Measurements from ENCODE around the gene C1orf35. TPM values are rescaled to one million over a fixed set of nuclear protein-coding genes. Genes with fewer than 3 reads are reported as not detected.

C1orf35 gene
- total and polyA plus RNA-seq, 2 experiments from 2014 or later: 14.0 to 67.6 TPM

DNA sequence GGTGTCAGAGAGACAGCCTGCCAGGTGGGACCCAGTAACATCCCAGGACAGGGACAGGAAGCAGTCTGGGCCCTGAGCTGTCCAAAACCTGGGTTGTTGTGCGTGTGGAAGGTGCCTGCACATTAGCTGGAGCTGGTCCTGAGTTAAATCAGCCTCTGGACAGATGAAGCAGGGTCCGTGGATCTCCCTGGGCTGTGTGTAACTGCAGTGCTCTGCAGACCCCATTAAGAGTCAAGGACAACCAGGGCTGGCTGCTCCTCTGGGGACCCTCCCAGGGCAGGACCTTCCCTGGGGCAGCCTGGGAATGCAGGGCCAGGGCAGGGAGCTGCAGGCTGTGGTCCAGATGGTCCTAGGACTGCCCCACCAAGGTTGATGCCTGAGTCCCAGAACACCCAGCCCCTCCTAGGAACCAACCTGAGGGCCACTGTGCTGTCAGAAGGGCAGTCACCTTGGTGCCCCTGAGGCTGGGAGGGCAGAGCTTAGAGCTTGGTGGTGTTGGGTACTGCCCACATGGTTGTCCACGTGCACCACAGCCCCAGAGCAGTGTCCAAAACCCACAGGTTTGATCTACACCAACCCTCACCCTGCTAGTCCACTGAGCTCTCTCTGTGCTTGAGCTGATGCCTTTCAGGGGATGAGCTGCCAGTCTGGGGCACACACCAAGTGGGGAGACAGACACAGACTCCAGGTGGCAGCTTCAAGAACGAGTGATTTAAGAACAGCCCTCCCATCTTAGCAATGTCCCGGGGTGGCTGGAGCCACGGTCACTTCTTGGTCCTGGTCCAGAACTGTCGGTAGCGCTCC lies 3.1 kb upstream of the C1orf35 start:
- peaks cover 10% of the 10 kb centered on the region; the same call in 1 of the 2 replicates for H3K27me3 ChIP-seq (ENCODE audit: insufficient read depth)

More for the DNA sequence above, 3.1 kb upstream of the C1orf35 start:
- no peak for ATAC-seq
- H3K4me3 Mint-ChIP-seq: no peak overlapping the region; the same call in 2 of the 3 replicates
- Histone ChIP-seq H3K4me2 (no peak overlapping the region), H3K79me2 (replicated peaks; ENCODE audit: insufficient read depth) (peaks cover 8% of the 10 kb centered on the region), H3K4me3 (no peak overlapping the region), H2AFZ (no peak overlapping the region), H3F3A (replicated peaks; ENCODE audit: low read depth) (0 out of 2 replicates have a peak, but pooled peaks cover 2% of the 10 kb centered on the region), H3K4me1 (ENCODE audit: insufficient read depth) (peaks cover 7% of the 10 kb centered on the region; the same call in 1 of the 2 replicates), H3K9me2 (ENCODE audit: insufficient read depth) (no peaks in the 10 kb centered on the region), H3K27ac (ENCODE audit: low read depth) (no peak overlapping the region), H3K36me3 (ENCODE audit: insufficient read depth) (no peaks in the 10 kb centered on the region), H4K20me1 (replicated peaks; ENCODE audit: insufficient read depth) (no peaks in the 10 kb centered on the region; the same call in 1 of the 2 replicates)
- no peak for DNase-seq (ENCODE audit: low spot score)
- H3K9me3 Mint-ChIP-seq: no peaks in the 10 kb centered on the region; the same call in 1 of the 3 replicates
- TF ChIP-seq, protein P1, sequence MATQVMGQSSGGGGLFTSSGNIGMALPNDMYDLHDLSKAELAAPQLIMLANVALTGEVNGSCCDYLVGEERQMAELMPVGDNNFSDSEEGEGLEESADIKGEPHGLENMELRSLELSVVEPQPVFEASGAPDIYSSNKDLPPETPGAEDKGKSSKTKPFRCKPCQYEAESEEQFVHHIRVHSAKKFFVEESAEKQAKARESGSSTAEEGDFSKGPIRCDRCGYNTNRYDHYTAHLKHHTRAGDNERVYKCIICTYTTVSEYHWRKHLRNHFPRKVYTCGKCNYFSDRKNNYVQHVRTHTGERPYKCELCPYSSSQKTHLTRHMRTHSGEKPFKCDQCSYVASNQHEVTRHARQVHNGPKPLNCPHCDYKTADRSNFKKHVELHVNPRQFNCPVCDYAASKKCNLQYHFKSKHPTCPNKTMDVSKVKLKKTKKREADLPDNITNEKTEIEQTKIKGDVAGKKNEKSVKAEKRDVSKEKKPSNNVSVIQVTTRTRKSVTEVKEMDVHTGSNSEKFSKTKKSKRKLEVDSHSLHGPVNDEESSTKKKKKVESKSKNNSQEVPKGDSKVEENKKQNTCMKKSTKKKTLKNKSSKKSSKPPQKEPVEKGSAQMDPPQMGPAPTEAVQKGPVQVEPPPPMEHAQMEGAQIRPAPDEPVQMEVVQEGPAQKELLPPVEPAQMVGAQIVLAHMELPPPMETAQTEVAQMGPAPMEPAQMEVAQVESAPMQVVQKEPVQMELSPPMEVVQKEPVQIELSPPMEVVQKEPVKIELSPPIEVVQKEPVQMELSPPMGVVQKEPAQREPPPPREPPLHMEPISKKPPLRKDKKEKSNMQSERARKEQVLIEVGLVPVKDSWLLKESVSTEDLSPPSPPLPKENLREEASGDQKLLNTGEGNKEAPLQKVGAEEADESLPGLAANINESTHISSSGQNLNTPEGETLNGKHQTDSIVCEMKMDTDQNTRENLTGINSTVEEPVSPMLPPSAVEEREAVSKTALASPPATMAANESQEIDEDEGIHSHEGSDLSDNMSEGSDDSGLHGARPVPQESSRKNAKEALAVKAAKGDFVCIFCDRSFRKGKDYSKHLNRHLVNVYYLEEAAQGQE (IDR thresholded peaks at IDR 0.05; ENCODE audit: unreplicated experiment): no peak
- TF ChIP-seq NANOG (IDR thresholded peaks at IDR 0.05; ENCODE audit: borderline replicate concordance) (no peak), ZNF114 (CRISPR knock-in tag; IDR thresholded peaks at IDR 0.05) (no peak), ZNF331 (CRISPR knock-in tag; IDR thresholded peaks at IDR 0.05; ENCODE audit: low read depth) (no peak), STAT1 (IDR thresholded peaks at IDR 0.05; ENCODE audit: unreplicated experiment) (no peak), JUNB (IDR thresholded peaks at IDR 0.05; ENCODE audit: unreplicated experiment) (no peak), CREB1 (CRISPR knock-in tag; IDR thresholded peaks at IDR 0.05; ENCODE audit: low read depth) (no peak), EZH2 (IDR thresholded peaks at IDR 0.05; ENCODE audit: low read depth, unreplicated experiment) (no peak)
- TF ChIP-seq, protein P2, sequence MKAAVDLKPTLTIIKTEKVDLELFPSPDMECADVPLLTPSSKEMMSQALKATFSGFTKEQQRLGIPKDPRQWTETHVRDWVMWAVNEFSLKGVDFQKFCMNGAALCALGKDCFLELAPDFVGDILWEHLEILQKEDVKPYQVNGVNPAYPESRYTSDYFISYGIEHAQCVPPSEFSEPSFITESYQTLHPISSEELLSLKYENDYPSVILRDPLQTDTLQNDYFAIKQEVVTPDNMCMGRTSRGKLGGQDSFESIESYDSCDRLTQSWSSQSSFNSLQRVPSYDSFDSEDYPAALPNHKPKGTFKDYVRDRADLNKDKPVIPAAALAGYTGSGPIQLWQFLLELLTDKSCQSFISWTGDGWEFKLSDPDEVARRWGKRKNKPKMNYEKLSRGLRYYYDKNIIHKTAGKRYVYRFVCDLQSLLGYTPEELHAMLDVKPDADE (IDR thresholded peaks at IDR 0.05): no peak
- TF ChIP-seq, protein P3, sequence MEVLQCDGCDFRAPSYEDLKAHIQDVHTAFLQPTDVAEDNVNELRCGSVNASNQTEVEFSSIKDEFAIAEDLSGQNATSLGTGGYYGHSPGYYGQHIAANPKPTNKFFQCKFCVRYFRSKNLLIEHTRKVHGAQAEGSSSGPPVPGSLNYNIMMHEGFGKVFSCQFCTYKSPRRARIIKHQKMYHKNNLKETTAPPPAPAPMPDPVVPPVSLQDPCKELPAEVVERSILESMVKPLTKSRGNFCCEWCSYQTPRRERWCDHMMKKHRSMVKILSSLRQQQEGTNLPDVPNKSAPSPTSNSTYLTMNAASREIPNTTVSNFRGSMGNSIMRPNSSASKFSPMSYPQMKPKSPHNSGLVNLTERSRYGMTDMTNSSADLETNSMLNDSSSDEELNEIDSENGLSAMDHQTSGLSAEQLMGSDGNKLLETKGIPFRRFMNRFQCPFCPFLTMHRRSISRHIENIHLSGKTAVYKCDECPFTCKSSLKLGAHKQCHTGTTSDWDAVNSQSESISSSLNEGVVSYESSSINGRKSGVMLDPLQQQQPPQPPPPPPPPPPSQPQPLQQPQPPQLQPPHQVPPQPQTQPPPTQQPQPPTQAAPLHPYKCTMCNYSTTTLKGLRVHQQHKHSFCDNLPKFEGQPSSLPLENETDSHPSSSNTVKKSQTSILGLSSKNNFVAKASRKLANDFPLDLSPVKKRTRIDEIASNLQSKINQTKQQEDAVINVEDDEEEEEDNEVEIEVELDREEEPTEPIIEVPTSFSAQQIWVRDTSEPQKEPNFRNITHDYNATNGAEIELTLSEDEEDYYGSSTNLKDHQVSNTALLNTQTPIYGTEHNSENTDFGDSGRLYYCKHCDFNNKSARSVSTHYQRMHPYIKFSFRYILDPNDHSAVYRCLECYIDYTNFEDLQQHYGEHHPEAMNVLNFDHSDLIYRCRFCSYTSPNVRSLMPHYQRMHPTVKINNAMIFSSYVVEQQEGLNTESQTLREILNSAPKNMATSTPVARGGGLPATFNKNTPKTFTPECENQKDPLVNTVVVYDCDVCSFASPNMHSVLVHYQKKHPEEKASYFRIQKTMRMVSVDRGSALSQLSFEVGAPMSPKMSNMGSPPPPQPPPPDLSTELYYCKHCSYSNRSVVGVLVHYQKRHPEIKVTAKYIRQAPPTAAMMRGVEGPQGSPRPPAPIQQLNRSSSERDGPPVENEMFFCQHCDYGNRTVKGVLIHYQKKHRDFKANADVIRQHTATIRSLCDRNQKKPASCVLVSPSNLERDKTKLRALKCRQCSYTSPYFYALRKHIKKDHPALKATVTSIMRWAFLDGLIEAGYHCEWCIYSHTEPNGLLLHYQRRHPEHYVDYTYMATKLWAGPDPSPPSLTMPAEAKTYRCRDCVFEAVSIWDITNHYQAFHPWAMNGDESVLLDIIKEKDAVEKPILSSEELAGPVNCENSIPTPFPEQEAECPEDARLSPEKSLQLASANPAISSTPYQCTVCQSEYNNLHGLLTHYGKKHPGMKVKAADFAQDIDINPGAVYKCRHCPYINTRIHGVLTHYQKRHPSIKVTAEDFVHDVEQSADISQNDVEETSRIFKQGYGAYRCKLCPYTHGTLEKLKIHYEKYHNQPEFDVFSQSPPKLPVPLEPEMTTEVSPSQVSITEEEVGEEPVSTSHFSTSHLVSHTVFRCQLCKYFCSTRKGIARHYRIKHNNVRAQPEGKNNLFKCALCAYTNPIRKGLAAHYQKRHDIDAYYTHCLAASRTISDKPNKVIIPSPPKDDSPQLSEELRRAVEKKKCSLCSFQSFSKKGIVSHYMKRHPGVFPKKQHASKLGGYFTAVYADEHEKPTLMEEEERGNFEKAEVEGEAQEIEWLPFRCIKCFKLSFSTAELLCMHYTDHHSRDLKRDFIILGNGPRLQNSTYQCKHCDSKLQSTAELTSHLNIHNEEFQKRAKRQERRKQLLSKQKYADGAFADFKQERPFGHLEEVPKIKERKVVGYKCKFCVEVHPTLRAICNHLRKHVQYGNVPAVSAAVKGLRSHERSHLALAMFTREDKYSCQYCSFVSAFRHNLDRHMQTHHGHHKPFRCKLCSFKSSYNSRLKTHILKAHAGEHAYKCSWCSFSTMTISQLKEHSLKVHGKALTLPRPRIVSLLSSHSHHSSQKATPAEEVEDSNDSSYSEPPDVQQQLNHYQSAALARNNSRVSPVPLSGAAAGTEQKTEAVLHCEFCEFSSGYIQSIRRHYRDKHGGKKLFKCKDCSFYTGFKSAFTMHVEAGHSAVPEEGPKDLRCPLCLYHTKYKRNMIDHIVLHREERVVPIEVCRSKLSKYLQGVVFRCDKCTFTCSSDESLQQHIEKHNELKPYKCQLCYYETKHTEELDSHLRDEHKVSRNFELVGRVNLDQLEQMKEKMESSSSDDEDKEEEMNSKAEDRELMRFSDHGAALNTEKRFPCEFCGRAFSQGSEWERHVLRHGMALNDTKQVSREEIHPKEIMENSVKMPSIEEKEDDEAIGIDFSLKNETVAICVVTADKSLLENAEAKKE (CRISPR knock-in tag; IDR thresholded peaks at IDR 0.05): no peak
- TF ChIP-seq, protein P4, sequence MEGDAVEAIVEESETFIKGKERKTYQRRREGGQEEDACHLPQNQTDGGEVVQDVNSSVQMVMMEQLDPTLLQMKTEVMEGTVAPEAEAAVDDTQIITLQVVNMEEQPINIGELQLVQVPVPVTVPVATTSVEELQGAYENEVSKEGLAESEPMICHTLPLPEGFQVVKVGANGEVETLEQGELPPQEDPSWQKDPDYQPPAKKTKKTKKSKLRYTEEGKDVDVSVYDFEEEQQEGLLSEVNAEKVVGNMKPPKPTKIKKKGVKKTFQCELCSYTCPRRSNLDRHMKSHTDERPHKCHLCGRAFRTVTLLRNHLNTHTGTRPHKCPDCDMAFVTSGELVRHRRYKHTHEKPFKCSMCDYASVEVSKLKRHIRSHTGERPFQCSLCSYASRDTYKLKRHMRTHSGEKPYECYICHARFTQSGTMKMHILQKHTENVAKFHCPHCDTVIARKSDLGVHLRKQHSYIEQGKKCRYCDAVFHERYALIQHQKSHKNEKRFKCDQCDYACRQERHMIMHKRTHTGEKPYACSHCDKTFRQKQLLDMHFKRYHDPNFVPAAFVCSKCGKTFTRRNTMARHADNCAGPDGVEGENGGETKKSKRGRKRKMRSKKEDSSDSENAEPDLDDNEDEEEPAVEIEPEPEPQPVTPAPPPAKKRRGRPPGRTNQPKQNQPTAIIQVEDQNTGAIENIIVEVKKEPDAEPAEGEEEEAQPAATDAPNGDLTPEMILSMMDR (conservative IDR thresholded peaks at IDR 0.05; ENCODE audit: low read depth in 2 of 2): no peak
- H3K36me3 Mint-ChIP-seq (ENCODE audit: low read depth): peaks cover 12% of the 10 kb centered on the region
- peaks cover 28% of the 10 kb centered on the region for H3K27me3 Mint-ChIP-seq (ENCODE audit: insufficient read depth, low read depth, poor library complexity)
- H3K4me1 Mint-ChIP-seq: peaks cover 20% of the 10 kb centered on the region
- no peak overlapping the region for H3K27ac Mint-ChIP-seq
